Middle frontal gyrus (tissue), 1 donor: ENCODE data around the gene FHIT.
"Not testable (repeated sequence)": the region's sequence is repeated elsewhere in the genome, so short reads cannot be mapped to it uniquely, and the experiment has no call there.

Experiments
- DNase-seq: peaks from one replicate; pipeline ENCODE4 v3.0.0-alpha.2; 2015; ENCODE audit warnings: low spot score; ENCODE audit errors: extremely low spot score

Gene FHIT

DNA sequence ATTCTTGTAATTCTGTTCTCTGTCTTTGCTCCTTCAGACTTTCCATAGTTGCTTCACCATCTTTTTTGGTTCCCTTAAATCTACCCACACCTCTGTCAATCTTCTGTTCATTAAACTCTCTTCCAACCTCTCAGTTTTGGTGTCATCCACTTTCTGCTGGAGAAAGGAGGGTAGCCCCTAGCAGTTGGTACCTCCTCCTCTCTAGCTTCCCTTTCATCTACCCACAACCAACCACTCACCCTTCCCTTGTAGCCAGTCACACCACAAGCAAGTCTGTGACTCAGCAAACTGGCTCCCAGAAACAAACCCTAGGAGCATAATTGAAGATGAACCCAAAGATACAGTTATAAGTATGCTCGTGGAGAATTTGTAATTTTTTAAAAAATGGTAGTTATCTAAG lies 318.6 kb downstream of the FHIT start:
- DNase-seq, result no peak

GRCh38 chr3:60932170-60932569 lies 319.1 kb downstream of the FHIT start:
- no peak for DNase-seq

DNA sequence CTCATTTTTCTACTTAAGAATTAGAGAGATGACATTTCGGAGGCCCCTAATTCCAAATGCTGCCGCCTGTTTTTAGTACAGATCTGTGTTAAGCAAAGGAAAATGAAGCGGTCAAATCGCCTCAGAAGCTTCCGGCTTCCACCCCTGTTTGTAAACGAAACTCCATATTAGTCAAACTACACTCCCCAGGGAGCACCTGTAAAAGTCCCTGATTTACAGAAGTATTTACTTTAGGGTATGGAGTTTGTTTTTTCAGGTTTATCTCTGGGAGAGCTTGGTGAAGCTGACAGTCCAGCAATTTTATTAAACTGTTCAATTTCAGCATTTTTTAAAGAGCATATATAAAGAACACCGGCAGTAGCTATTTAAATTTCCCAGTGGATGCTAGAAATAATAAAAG lies 319.8 kb downstream of the FHIT start:
- no peak for DNase-seq

- no peak for DNase-seq
These were observed 330.7 kb downstream of the FHIT start for GRCh38 chr3:60920519-60920918.

- no peak for DNase-seq
These were observed 332.0 kb downstream of the FHIT start for GRCh38 chr3:60919296-60919695.

DNA sequence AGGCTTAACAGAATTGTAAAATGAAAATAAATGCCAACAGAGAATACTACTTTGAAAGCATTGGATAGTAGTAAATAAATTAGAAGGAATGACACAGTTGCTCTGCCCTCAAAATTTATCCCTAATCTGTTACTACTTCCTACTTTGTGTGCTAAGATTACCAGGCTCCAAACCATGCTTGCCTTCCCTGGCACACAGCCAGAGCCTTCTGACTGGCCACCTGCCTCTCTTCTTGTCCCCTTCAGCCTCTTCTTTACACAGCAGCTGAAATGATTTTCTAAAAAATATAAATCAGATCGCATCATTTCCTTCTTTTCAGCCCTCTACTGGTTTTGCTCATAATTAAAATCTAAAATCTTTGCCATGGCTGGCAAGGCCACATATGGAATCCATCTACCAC lies 334.1 kb downstream of the FHIT start:
- DNase-seq, result no peak

DNA sequence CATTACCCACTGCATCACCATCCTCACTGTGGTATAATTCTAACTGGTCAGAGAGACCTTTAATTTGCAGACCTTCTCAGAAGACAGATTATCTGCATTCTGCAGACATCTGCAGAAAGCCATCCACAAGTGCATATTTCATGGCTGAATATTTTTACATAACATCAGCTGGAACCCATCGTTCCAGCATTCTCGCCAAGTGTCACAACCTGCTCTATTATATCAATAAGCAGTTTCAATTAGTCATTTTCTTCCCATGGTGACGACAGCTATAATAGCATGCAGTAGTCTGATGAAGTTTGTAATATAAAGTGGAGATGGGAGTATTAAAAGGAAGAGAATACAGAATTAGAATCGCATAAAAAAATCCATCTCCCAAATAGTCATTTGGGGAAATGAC lies 334.7 kb downstream of the FHIT start:
- DNase-seq, result no peak

GRCh38 chr3:60913474-60913873 lies 337.8 kb downstream of the FHIT start:
- no peak for DNase-seq

- DNase-seq, result no peak
These were observed 338.4 kb downstream of the FHIT start for GRCh38 chr3:60912876-60913275.

- DNase-seq, result no peak
These were observed 339.1 kb downstream of the FHIT start for GRCh38 chr3:60912142-60912541.

GRCh38 chr3:60909526-60909925 lies 341.7 kb downstream of the FHIT start:
- no peak for DNase-seq

DNA sequence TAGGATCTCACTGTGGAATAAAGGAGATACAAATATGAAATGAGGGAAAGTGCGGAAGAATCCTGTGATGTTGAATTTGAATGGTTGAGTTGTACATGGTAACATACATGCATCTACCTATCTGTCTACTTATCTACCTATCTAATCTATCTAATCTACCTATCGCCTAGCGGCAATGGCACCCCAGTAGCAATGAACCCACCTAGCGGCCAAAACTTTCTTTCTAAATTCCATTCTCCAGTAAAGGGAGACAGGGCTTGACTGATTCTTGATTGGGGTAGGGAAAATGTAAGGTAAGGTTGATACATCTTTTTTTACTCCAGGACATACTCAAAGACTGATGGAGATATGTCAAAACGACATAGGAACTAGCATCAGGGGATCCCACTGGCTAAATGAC lies 345.0 kb downstream of the FHIT start:
- DNase-seq, result no peak

GRCh38 chr3:60898321-60898720 lies 352.9 kb downstream of the FHIT start:
- no peak for DNase-seq

- no peak for DNase-seq
These were observed 357.3 kb downstream of the FHIT start for GRCh38 chr3:60893946-60894345.

DNA sequence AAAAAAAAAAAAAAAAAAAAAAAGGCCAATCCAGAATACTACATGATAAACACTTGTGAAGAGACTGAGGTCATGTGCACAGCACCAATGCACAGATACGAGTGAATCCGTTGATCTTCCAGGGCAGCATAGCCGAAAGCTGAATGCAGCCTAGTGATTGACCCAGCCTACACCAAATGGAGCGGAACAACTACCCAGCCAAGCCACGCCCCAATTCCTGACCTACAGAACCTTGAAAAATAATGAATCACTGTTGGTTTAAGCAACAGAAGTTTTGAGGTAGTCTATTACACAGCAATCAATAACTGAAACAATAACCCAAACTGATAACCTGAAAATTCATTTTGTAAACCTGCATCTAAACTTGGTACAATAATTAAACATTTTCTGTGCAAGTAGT lies 361.0 kb downstream of the FHIT start:
- no peak for DNase-seq

DNA sequence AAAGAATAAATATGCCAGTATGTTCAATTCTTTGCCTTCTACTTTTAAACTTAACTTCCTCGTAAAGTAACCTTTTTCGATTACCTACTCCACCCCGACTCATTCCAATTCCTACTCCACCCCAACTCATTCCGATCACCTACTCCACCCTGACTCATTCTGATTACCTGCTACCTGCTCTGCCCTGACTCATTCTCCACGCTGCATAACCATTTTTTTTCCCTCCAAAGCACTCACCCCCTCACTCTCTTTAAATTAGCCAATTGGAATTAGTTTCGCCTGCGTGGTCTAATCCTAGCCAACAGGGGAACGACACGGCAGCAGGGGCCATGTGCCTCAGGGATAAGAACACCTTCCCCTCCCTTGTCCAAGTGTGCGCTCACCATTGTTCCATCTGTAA lies 362.3 kb downstream of the FHIT start:
- not testable (repeated sequence) for DNase-seq

DNA sequence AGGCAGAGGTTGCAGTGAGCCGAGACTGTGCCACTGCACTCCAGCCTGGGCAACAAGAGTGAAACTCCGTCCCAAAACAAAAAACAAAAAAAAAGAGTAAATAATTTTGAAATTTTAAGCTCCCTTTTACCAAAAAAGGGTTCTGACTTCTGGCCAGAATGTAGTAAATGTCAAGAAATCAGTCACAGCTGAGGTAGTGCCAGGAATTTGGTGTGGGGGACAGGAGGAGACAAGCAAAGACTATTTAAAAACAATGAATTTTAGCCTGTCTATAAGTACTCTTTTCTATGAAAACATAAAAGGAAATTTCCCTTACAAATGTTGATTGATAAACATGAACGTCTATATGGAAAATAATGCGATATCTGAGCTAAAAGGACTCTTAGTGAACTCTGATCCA lies 363.7 kb downstream of the FHIT start:
- DNase-seq, result no peak

- no peak for DNase-seq
These were observed 364.7 kb downstream of the FHIT start for GRCh38 chr3:60886518-60886917.

DNA sequence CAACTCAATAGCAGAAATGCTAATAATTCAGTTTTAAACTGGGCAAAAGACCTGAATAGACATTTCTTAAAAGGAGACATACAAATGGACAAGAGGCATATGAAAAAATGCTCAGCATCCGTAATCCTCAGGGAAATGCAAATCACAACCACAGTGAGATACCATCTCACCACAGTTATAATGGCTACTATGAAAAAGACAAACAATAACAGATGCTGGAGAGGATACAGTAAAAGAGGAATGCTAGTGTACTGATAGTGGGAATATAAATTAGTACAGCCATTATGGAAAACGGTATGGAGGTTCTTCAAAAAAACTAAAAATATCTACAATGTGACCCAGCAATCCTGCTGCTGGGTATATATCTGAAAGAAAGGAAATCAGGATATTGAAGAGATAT lies 367.2 kb downstream of the FHIT start:
- DNase-seq, result no peak

- DNase-seq, result no peak
These were observed 374.1 kb downstream of the FHIT start for GRCh38 chr3:60877188-60877587.

- no peak for DNase-seq
These were observed 380.9 kb downstream of the FHIT start for GRCh38 chr3:60870396-60870795.

DNA sequence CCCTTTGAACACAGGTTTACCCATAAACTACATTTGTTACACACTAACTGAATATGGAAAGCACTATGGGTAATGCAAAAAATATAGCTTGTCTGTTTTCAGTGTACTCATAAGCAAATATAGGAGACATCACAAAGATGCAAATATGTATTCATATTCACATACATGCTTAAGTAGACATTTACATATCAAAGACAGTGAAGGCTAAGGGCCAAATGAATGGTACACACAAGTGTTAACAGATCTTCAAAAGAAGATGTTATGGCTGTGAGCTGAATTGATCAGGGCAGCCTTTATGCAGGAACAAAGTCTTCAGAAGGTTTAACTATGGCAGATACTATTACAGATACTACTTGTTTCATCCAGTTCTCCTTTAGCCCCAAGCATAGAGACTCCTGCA lies 384.1 kb downstream of the FHIT start:
- DNase-seq, result no peak

DNA sequence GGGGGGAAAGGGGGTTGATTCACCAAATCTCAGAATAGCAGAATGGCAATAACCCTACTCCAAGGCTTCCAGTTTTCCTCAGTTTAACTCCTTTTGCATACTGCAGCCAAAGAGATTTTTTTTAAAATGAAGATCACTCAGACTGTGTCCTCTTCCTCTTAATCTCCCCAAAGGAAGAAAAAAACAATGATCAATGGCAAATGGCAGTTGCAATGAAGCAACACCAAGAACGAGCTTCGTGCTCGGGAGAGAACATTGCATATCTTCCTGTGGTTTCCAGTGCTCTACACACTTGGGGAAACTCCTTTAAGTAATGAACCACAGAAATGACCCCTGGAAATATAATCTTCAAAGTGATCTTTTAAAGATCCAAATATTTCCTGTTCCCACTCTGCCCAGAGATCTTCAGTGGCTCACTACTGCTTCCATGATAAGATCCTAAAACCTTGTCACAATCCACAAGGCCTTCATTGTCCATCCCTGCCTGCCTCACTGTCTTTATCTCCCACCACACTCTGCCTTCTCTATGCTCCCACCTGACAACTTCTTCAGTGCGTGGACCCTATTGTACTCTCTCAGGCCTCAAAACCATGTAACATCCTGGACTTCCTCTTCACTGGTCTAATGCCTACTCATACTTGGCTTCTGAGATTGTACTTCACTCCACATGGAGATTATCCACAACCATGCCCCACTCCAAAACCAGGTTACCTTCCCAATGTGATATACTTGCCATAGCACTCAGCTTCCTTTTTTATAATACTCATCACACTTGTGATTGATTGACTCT lies 394.8 kb downstream of the FHIT start:
- no peak for DNase-seq

GRCh38 chr3:60855250-60855649 lies 396.0 kb downstream of the FHIT start:
- DNase-seq, result no peak
